Measurements from ENCODE around the gene MAPK4.
"Not testable (repeated sequence)": the region's sequence is repeated elsewhere in the genome, so short reads cannot be mapped to it uniquely, and the experiment has no call there.

- not testable (repeated sequence) for TF ChIP-seq CTCF, POLR2A (IDR thresholded peaks at IDR 0.05)
Observed at GRCh38 chr18:50544476-50544875, 15.4 kb upstream of the MAPK4 start.
